Neural cell (in vitro differentiated cells): ENCODE results near the gene DFFA. TPM values are rescaled to one million over a fixed set of nuclear protein-coding genes. Genes with fewer than 3 reads are reported as not detected.

Experiments
- H2AFZ ChIP-seq: fragments of 200-600, 300-800 bp; sonication (generic), shearing (Covaris generic); 2 replicates; pipeline ENCODE4 v1.6.0; 2014; ENCODE audit warnings: low read depth, mild to moderate bottlenecking, antibody characterized with exemption, low read length, moderate library complexity
- H3F3A ChIP-seq: fragments of 200-600 bp; shearing (Covaris generic); 2 replicates; pipeline ENCODE4 v1.6.1; 2016; ENCODE audit warnings: mild to moderate bottlenecking, moderate library complexity, mixed read lengths, antibody characterized with exemption, low read length; ENCODE audit not compliant: insufficient read depth, poor library complexity, severe bottlenecking
- H3K27ac ChIP-seq: fragments of 200-600, 300-800 bp; sonication (generic), shearing (Covaris generic); 2 replicates; pipeline ENCODE4 v1.5.1; 2014; ENCODE audit warnings: mild to moderate bottlenecking, low read length, moderate library complexity
- H3K27me3 ChIP-seq: fragments of 300-800, 200-600 bp; sonication (generic), shearing (Covaris generic); 2 replicates; pipeline ENCODE4 v1.6.0; 2014; ENCODE audit warnings: mild to moderate bottlenecking, low read depth, low read length, moderate library complexity; ENCODE audit not compliant: insufficient read depth
- H3K36me3 ChIP-seq: fragments of 300-800, 200-600 bp; sonication (generic), shearing (Covaris generic); 2 replicates; pipeline ENCODE4 v1.5.1; 2014; ENCODE audit warnings: mild to moderate bottlenecking, antibody characterized with exemption, low read length, moderate library complexity; ENCODE audit not compliant: insufficient read depth
- H3K4me2 ChIP-seq: fragments of 300-800, 200-600 bp; sonication (generic), shearing (Covaris generic); 2 replicates; pipeline ENCODE4 v1.6.0; 2014; ENCODE audit warnings: mild to moderate bottlenecking, low read length
- H3K4me3 ChIP-seq: fragments of 300-800, 200-600 bp; sonication (generic), shearing (Covaris generic); 2 replicates; pipeline ENCODE4 v1.5.1; 2014; ENCODE audit warnings: mild to moderate bottlenecking, low read length, moderate library complexity
- H3K79me2 ChIP-seq: fragments of 200-600 bp; shearing (Covaris generic); replicated peaks from 2 replicates; pipeline ENCODE4 v1.6.0; 2014; ENCODE audit warnings: mild to moderate bottlenecking, low read length, moderate library complexity; ENCODE audit not compliant: insufficient read depth
- H3K9ac ChIP-seq: fragments of 300-800, 200-600 bp; sonication (generic), shearing (Covaris generic); 2 replicates; pipeline ENCODE4 v1.6.1; 2016; ENCODE audit warnings: mild to moderate bottlenecking, low read length, mixed read lengths
- H3K9me2 ChIP-seq: fragments of 200-600 bp; shearing (Covaris generic); 2 replicates; pipeline ENCODE4 v1.6.1; 2016; ENCODE audit warnings: mild to moderate bottlenecking, low read length, mixed read lengths; ENCODE audit not compliant: insufficient read depth
- H3K9me3 ChIP-seq: fragments of 200-600, 300-800 bp; sonication (generic), shearing (Covaris generic); 2 replicates; pipeline ENCODE4 v1.6.1; 2016; ENCODE audit warnings: mild to moderate bottlenecking, mixed run types, low read length, moderate library complexity, mixed read lengths
- H4K20me1 ChIP-seq: fragments of 200-600 bp; shearing (Covaris generic); 2 replicates; pipeline ENCODE4 v1.6.1; 2016; ENCODE audit warnings: mild to moderate bottlenecking, mixed run types; ENCODE audit not compliant: insufficient read depth
- CTCF ChIP-seq: fragments of 450-650 bp; IDR thresholded peaks from 2 replicates; pipeline ENCODE4 v1.5.1; 2014; ENCODE audit warnings: antibody characterized with exemption, mild to moderate bottlenecking, moderate library complexity; ENCODE audit not compliant: poor library complexity, severe bottlenecking
- EP300 ChIP-seq: fragments of 450-650 bp; conservative IDR thresholded peaks from 2 replicates; pipeline ENCODE4 v1.6.1; 2014; ENCODE audit warnings: antibody characterized with exemption, mild to moderate bottlenecking, moderate library complexity; ENCODE audit not compliant: poor library complexity, severe bottlenecking
- EZH2 ChIP-seq: fragments of 200-600, 300-800 bp; shearing (Covaris generic), sonication (generic); IDR thresholded peaks from 2 replicates; pipeline ENCODE4 v1.6.1; 2014; ENCODE audit warnings: antibody characterized with exemption, low read length, borderline replicate concordance, mild to moderate bottlenecking; ENCODE audit not compliant: insufficient read depth, poor library complexity, severe bottlenecking
- MXI1 ChIP-seq: fragments of 450-650 bp; conservative IDR thresholded peaks from 2 replicates; pipeline ENCODE4 v1.6.1; 2014; ENCODE audit warnings: antibody characterized with exemption, mild to moderate bottlenecking; ENCODE audit not compliant: poor library complexity, severe bottlenecking
- POLR2AphosphoS5 ChIP-seq: IDR thresholded peaks from 2 replicates; pipeline ENCODE4 v1.6.1; 2012
- RAD21 ChIP-seq: fragments of 450-650 bp; conservative IDR thresholded peaks from 2 replicates; pipeline ENCODE4 v1.6.1; 2014; ENCODE audit warnings: antibody characterized with exemption, mild to moderate bottlenecking, moderate library complexity
- REST ChIP-seq: IDR thresholded peaks from 2 replicates; pipeline ENCODE4 v1.6.1; 2012; ENCODE audit warnings: borderline replicate concordance
- SMC3 ChIP-seq: fragments of 450-650 bp; conservative IDR thresholded peaks from 2 replicates; pipeline ENCODE4 v1.6.1; 2014; ENCODE audit warnings: antibody characterized with exemption, mild to moderate bottlenecking, moderate library complexity; ENCODE audit not compliant: poor library complexity
- TAF1 ChIP-seq: IDR thresholded peaks from 2 replicates; pipeline ENCODE4 v1.6.1; 2012; ENCODE audit warnings: low read depth
- polyA plus RNA-seq: library from polyadenylated mRNA; depleted of rRNA; stranded (reverse); fragments of >200 nt; gene quantifications from 2 replicates; pipeline ENCODE4 v1.2.3, GENCODE V29; 2014

Gene DFFA
- polyA plus RNA-seq, 1 donor from 2014 or later, result 32.7 TPM

GRCh38 chr1:10509809-10510509, 37.6 kb upstream of the DFFA start:
- no peak for TF ChIP-seq RAD21
- no peak for TF ChIP-seq REST
- TF ChIP-seq SMC3, result no peak
- no peak for TF ChIP-seq POLR2AphosphoS5
- TF ChIP-seq EP300, result no peak
- TF ChIP-seq CTCF, result no peak
- TF ChIP-seq TAF1, result no peak
- Histone ChIP-seq H3K9me3 (no peaks in the 10 kb centered on the region), H3K27ac (no peak overlapping the region), H3K79me2 (peaks cover 9% of the 10 kb centered on the region), H3K27me3 (no peaks in the 10 kb centered on the region), H3K9ac (no peak overlapping the region), H3K4me2 (no peak overlapping the region), H4K20me1 (no peaks in the 10 kb centered on the region), H3F3A (peaks cover 5% of the 10 kb centered on the region), H3K4me3 (no peak overlapping the region), H2AFZ (no peak overlapping the region), H3K36me3 (no peaks in the 10 kb centered on the region), H3K9me2 (no peaks in the 10 kb centered on the region)

GRCh38 chr1:10508511-10508951, 36.2 kb upstream of the DFFA start:
- Histone ChIP-seq H3K9ac (no peak overlapping the region), H2AFZ (no peak overlapping the region), H3K9me2 (no peaks in the 10 kb centered on the region), H4K20me1 (no peaks in the 10 kb centered on the region), H3K4me2 (no peak overlapping the region), H3K4me3 (no peak overlapping the region), H3F3A (peaks cover 5% of the 10 kb centered on the region), H3K79me2 (peaks cover 9% of the 10 kb centered on the region), H3K27me3 (no peaks in the 10 kb centered on the region), H3K9me3 (no peaks in the 10 kb centered on the region), H3K36me3 (no peaks in the 10 kb centered on the region), H3K27ac (no peak overlapping the region)
- TF ChIP-seq REST (no peak), MXI1 (no peak), EZH2 (no peak), EP300 (no peak), POLR2AphosphoS5 (no peak), CTCF (no peak), RAD21 (no peak)
